ENCODE data around the gene VSIG1. TPM values are rescaled to one million over a fixed set of nuclear protein-coding genes. Genes with fewer than 3 reads are reported as not detected.
A peak's percentile ranks its signal among the peaks of the same experiment; 100 is the strongest.

The VSIG1 gene
- total and polyA plus RNA-seq, 2 of the 8 experiments (the other 6 are each of a cell fraction or from before 2014, with no cell fraction given) = 2.2 to 2.9 TPM

- no peak overlapping the region for H4K8ac ChIP-seq (ENCODE audit: extremely low read depth, insufficient read depth, low read length)
- H3K23me2 ChIP-seq (ENCODE audit: low read depth, low read length) = no peaks in the 10 kb centered on the region
- H3K14ac ChIP-seq (ENCODE audit: insufficient read length) = no peak overlapping the region
- ChIA-PET CTCF (ENCODE audit: partially characterized antibody) (interaction anchor here (0.7 to 2.4 kb wide), 10 partner anchors 10 to 53 kb away, joined by 3 to 11 read pairs (median 4); no protein-coding TSS in a partner anchor), POLR2A (ENCODE audit: partially characterized antibody) (no interaction called here)
- H2AFZ ChIP-seq (ENCODE audit: low read length) = no peak overlapping the region
- H3K27me3 ChIP-seq (replicated peaks in 1 of 4; ENCODE audit: control insufficient read depth in 3 of 4, extremely low read depth in 1 of 4, insufficient read depth in 3 of 4, low read length in 3 of 4) = no peaks in the 10 kb centered on the region
- H4K91ac ChIP-seq (replicated peaks; ENCODE audit: insufficient read length, low read length) = no peak overlapping the region
- H3K9me3 ChIP-seq (ENCODE audit: insufficient read depth in 2 of 2, low read depth in 1 of 2, low read length in 1 of 2) = no peaks in the 10 kb centered on the region
- H3K18ac ChIP-seq (ENCODE audit: extremely low read depth, low read length) = no peak overlapping the region
- no peak overlapping the region for H4K5ac ChIP-seq (ENCODE audit: insufficient read length, low read depth, low read length)
- H3K9ac ChIP-seq (replicated peaks in 1 of 4; ENCODE audit: extremely low read depth in 1 of 4, low read depth in 3 of 4, low read length in 3 of 4) = no peak overlapping the region
- no peak overlapping the region for H3K27ac ChIP-seq (ENCODE audit: low read depth, low read length)
- DNase-seq (ENCODE audit: low read depth in 1 of 2, low spot score in 2 of 2) = no peak
- no peak overlapping the region for H3K4me2 ChIP-seq (ENCODE audit: insufficient read depth in 1 of 2, low read depth in 2 of 2, low read length in 2 of 2)
- WGBS, 2 experiments (ENCODE audit: extremely low coverage in 1 of 2, insufficient coverage in 1 of 2, insufficient read length in 1 of 2, insufficient replicate concordance in 2 of 2, low coverage in 1 of 2, low lambda C conversion rate in 2 of 2, missing lambda C conversion rate in 1 of 2) = 48% methylated on average over 2 of the region's 2 CpGs; no CpG with 5 or more reads in 1 of the 2 experiments
- no peak overlapping the region for H2BK20ac ChIP-seq (ENCODE audit: low read length)
- no peak for FAIRE-seq
- no peaks in the 10 kb centered on the region for H3K79me1 ChIP-seq (ENCODE audit: low read depth, low read length)
- H4K20me1 ChIP-seq (replicated peaks in 1 of 2; ENCODE audit: control insufficient read depth in 1 of 2, insufficient read depth in 2 of 2, low read length in 2 of 2) = no peaks in the 10 kb centered on the region
- no peak overlapping the region for H2BK120ac ChIP-seq (replicated peaks; ENCODE audit: low read depth, low read length)
- no peak overlapping the region for H2AK5ac ChIP-seq (ENCODE audit: low read depth, low read length)
- H2BK15ac ChIP-seq (ENCODE audit: low read length) = no peak overlapping the region
- no peak overlapping the region for H3K4me3 ChIP-seq (ENCODE audit: extremely low read depth in 1 of 4, insufficient read depth in 2 of 4, low read depth in 3 of 4, low read length in 4 of 4)
- H3K23ac ChIP-seq (ENCODE audit: insufficient read length) = no peak overlapping the region
- no peaks in the 10 kb centered on the region for H3K79me2 ChIP-seq (ENCODE audit: control insufficient read depth in 1 of 2, insufficient read depth in 2 of 2, low read length in 2 of 2)
- H3K56ac ChIP-seq (replicated peaks; ENCODE audit: insufficient read length, low read depth, low read length) = no peak overlapping the region
- H3K4ac ChIP-seq (replicated peaks; ENCODE audit: insufficient read length, low read depth, low read length) = no peak overlapping the region
- H3K36me3 ChIP-seq (ENCODE audit: control insufficient read depth in 2 of 4, insufficient read depth in 4 of 4, low read length in 3 of 4) = no peaks in the 10 kb centered on the region
- H2BK5ac ChIP-seq (ENCODE audit: low read depth, low read length) = no peak overlapping the region
- no peaks in the 10 kb centered on the region for H3K4me1 ChIP-seq (replicated peaks in 1 of 4; ENCODE audit: control insufficient read depth in 3 of 4, insufficient read depth in 4 of 4, low read length in 3 of 4)
- H2BK12ac ChIP-seq (ENCODE audit: low read depth, low read length) = no peak overlapping the region
- TF ChIP-seq, protein P1, sequence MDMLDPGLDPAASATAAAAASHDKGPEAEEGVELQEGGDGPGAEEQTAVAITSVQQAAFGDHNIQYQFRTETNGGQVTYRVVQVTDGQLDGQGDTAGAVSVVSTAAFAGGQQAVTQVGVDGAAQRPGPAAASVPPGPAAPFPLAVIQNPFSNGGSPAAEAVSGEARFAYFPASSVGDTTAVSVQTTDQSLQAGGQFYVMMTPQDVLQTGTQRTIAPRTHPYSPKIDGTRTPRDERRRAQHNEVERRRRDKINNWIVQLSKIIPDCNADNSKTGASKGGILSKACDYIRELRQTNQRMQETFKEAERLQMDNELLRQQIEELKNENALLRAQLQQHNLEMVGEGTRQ (IDR thresholded peaks at IDR 0.05; ENCODE audit: low read length) = no peak
- TF ChIP-seq SP4 (IDR thresholded peaks at IDR 0.05; ENCODE audit: low read length) (no peak), RAD21 (IDR thresholded peaks at IDR 0.05 in 1 of 2, conservative IDR thresholded peaks at IDR 0.05 in 1 of 2; ENCODE audit: low read depth in 2 of 2, low read length in 2 of 2) (peak; percentile 48 to 63), TAF7 (optimal IDR thresholded peaks at IDR 0.05; ENCODE audit: borderline replicate concordance, low read depth, low read length) (no peak), ASH2L (IDR thresholded peaks at IDR 0.05; ENCODE audit: low read length) (no peak), ZNF274 (IDR thresholded peaks at IDR 0.05; ENCODE audit: borderline replicate concordance, extremely low read depth, low read length) (no peak), KDM4A (IDR thresholded peaks at IDR 0.05; ENCODE audit: low read depth, low read length, severe bottlenecking) (no peak), RXRA (IDR thresholded peaks at IDR 0.05; ENCODE audit: insufficient read depth, low read depth, low read length) (no peak)
- TF ChIP-seq, protein P2, sequence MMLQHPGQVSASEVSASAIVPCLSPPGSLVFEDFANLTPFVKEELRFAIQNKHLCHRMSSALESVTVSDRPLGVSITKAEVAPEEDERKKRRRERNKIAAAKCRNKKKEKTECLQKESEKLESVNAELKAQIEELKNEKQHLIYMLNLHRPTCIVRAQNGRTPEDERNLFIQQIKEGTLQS (IDR thresholded peaks at IDR 0.05; ENCODE audit: insufficient read depth, low read depth, low read length) = no peak
Observed at GRCh38 chrX:108020631-108021030, 24.2 kb upstream of the VSIG1 start.
